Measurements from ENCODE around the gene TRIM36.

- TF ChIP-seq MXI1 (IDR thresholded peaks at IDR 0.05; ENCODE audit: low read depth, low read length) (no peak), CTCF (IDR thresholded peaks at IDR 0.05) (no peak), SMC3 (IDR thresholded peaks at IDR 0.05; ENCODE audit: low read depth, low read length) (no peak), RCOR1 (IDR thresholded peaks at IDR 0.05; ENCODE audit: low read length) (no peak), TEAD4 (IDR thresholded peaks at IDR 0.05; ENCODE audit: borderline replicate concordance, insufficient read depth) (no peak)
- TF ChIP-seq, protein P1, sequence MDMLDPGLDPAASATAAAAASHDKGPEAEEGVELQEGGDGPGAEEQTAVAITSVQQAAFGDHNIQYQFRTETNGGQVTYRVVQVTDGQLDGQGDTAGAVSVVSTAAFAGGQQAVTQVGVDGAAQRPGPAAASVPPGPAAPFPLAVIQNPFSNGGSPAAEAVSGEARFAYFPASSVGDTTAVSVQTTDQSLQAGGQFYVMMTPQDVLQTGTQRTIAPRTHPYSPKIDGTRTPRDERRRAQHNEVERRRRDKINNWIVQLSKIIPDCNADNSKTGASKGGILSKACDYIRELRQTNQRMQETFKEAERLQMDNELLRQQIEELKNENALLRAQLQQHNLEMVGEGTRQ (IDR thresholded peaks at IDR 0.05; ENCODE audit: borderline replicate concordance, low read depth, low read length): no peak
Measured at GRCh38 chr5:115179030-115179393, 9.3 kb upstream of the TRIM36 start.
